GM12873 (cell line): Measurements from ENCODE around the gene ZNF335.

Experiments used
- CTCF ChIP-seq: IDR thresholded peaks from 2 replicates; pipeline ENCODE4 v1.5.1; 2012; ENCODE audit warnings: low read depth, mild to moderate bottlenecking, moderate library complexity, low read length, control low read depth; ENCODE audit not compliant: insufficient read depth; ENCODE audit errors: missing control alignments

ZNF335 gene

GRCh38 chr20:45951925-45952834 is 19.8 kb downstream of the ZNF335 start:
- TF ChIP-seq CTCF, result no peak

- TF ChIP-seq CTCF, result no peak
Observed at GRCh38 chr20:45950330-45950646, 21.7 kb downstream of the ZNF335 start.

GRCh38 chr20:45949542-45950329 is 22.3 kb downstream of the ZNF335 start:
- TF ChIP-seq CTCF, result no peak

- no peak for TF ChIP-seq CTCF
Observed at GRCh38 chr20:45948742-45949541, 23.1 kb downstream of the ZNF335 start.

- TF ChIP-seq CTCF, result no peak
Observed at GRCh38 chr20:45948261-45948733, 23.7 kb downstream of the ZNF335 start.

GRCh38 chr20:45947110-45947866 is 24.7 kb downstream of the ZNF335 start:
- no peak for TF ChIP-seq CTCF
